ENCODE measurements around the gene OGFOD1.

DNA sequence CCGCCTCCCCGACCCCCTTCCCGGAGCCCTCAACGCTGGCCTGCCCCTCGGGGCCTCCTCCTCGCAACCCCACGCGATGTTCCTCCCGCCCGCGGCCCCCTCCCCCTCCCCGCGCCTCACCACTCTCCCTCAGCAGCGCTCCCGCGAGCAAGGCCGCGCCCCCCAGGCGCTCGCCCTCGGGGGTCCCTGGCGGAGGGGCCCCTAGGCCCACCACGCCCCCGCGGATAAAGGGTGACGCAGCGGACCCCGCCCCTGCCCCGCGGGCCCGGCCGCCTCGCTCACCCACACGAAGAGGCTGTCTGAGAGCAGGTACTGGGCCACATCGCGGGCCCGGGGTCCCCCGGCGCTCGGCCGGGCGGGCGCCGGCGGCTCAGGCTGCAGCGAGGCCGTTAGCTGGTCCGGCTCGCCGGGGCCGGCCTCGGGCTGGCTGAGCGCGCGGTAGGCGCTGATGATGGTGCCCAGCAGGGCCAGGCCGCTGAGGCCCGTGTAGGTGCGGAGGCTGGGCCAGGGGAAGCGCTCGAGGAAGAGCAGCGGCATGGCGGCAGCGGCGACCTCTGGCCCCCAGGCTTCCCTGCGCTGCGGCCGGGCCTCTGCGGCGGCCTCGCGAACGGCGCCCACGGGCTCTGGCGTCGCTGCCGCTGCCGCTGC, 26.4 kb upstream of the OGFOD1 start:
- TF ChIP-seq, protein P1, sequence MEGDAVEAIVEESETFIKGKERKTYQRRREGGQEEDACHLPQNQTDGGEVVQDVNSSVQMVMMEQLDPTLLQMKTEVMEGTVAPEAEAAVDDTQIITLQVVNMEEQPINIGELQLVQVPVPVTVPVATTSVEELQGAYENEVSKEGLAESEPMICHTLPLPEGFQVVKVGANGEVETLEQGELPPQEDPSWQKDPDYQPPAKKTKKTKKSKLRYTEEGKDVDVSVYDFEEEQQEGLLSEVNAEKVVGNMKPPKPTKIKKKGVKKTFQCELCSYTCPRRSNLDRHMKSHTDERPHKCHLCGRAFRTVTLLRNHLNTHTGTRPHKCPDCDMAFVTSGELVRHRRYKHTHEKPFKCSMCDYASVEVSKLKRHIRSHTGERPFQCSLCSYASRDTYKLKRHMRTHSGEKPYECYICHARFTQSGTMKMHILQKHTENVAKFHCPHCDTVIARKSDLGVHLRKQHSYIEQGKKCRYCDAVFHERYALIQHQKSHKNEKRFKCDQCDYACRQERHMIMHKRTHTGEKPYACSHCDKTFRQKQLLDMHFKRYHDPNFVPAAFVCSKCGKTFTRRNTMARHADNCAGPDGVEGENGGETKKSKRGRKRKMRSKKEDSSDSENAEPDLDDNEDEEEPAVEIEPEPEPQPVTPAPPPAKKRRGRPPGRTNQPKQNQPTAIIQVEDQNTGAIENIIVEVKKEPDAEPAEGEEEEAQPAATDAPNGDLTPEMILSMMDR (IDR thresholded peaks at IDR 0.05) = no peak
- TF ChIP-seq POLR2A (IDR thresholded peaks at IDR 0.05; ENCODE audit: low read depth) (no peak), EP300 (IDR thresholded peaks at IDR 0.05) (no peak)

All from esophagus muscularis mucosa (tissue), 4 donors.